Lower lobe of right lung (tissue), 2 donors: ENCODE results near the gene PKDCC. TPM values are rescaled to one million over a fixed set of nuclear protein-coding genes. Genes with fewer than 3 reads are reported as not detected.
A peak's percentile ranks its signal among the peaks of the same experiment; 100 is the strongest.

Source experiments
- ATAC-seq, 2 donors: fragments of 200-7000 bp; cut with Tn5 transposase; one replicate each; pipeline ENCODE4 v1.9.1; 2020 to 2022; ENCODE audit warnings: mild to moderate bottlenecking in 2 of 2, moderate library complexity in 2 of 2
- DNase-seq: peaks from one replicate; pipeline ENCODE4 v3.0.0-alpha.2; 2020
- H3K27ac ChIP-seq: fragments of 200-600 bp; one replicate; pipeline ENCODE4 v1.8.0; 2022
- H3K27me3 ChIP-seq: fragments of 200-600 bp; one replicate; pipeline ENCODE4 v1.8.0; 2022; ENCODE audit warnings: low read depth
- H3K36me3 ChIP-seq: fragments of 200-600 bp; one replicate; pipeline ENCODE4 v1.8.0; 2022; ENCODE audit warnings: mild to moderate bottlenecking
- H3K4me1 ChIP-seq: fragments of 200-600 bp; one replicate; pipeline ENCODE4 v1.8.0; 2022
- H3K4me3 ChIP-seq: fragments of 200-600 bp; one replicate; pipeline ENCODE4 v1.8.0; 2022; ENCODE audit warnings: mild to moderate bottlenecking
- H3K9me3 ChIP-seq: fragments of 200-600 bp; one replicate; pipeline ENCODE4 v1.8.0; 2022
- CTCF ChIP-seq: fragments of 200-600 bp; IDR thresholded peaks from one replicate; pipeline ENCODE4 v1.8.0; 2022; ENCODE audit warnings: antibody characterized with exemption, mild to moderate bottlenecking
- intact Hi-C: fragments of 100-400 bp; cut with DNase I; formaldehyde crosslinking; loops from one replicate; pipeline ENCODE4 v1.11.0; 2022
- total RNA-seq: library from RNA; stranded (reverse); fragmentation: NEBNext Ultra II Directional; extraction: Animal tissue kit (Norgen Biotek cat#: 25700); gene quantifications from one replicate; pipeline ENCODE4 v1.2.1, GENCODE V29; 2021
- donor health status: DM: no; HTN: yes; CAD: no; lungs with severe emphysema.

The PKDCC gene
- total RNA-seq, 1 donor from 2014 or later, result 65.8 TPM

- DNase-seq, result no peak
- H3K36me3 ChIP-seq, result peaks cover 56% of the 10 kb centered on the region
- no peak overlapping the region for H3K4me3 ChIP-seq
- no peaks in the 10 kb centered on the region for H3K27me3 ChIP-seq
- H3K4me1 ChIP-seq, result peaks cover 39% of the 10 kb centered on the region
- no peak for TF ChIP-seq CTCF
- no peaks in the 10 kb centered on the region for H3K9me3 ChIP-seq
- intact Hi-C loops, result no loop called here
- peak overlapping the region; percentile 24 for H3K27ac ChIP-seq
- no peak for ATAC-seq
Observed at GRCh38 chr2:42055573-42056514, 8.0 kb downstream of the PKDCC start.

GRCh38 chr2:42057159-42057901, 9.5 kb downstream of the PKDCC start:
- no peak for ATAC-seq
- H3K4me1 ChIP-seq, result peaks cover 51% of the 10 kb centered on the region
- H3K4me3 ChIP-seq, result no peak overlapping the region
- H3K9me3 ChIP-seq, result no peaks in the 10 kb centered on the region
- no peak overlapping the region for H3K27ac ChIP-seq
- no peaks in the 10 kb centered on the region for H3K27me3 ChIP-seq
- peaks cover 56% of the 10 kb centered on the region for H3K36me3 ChIP-seq
- no peak for DNase-seq
- intact Hi-C loops, result no loop called here
- no peak for TF ChIP-seq CTCF

- peaks cover 56% of the 10 kb centered on the region for H3K36me3 ChIP-seq
- ATAC-seq (no peak), DNase-seq (no peak)
- H3K9me3 ChIP-seq, result no peaks in the 10 kb centered on the region
- no peak for TF ChIP-seq CTCF
- intact Hi-C loops, result no loop called here
- H3K27me3 ChIP-seq, result no peaks in the 10 kb centered on the region
- peaks cover 53% of the 10 kb centered on the region for H3K4me1 ChIP-seq
- no peak overlapping the region for H3K27ac ChIP-seq
- no peak overlapping the region for H3K4me3 ChIP-seq
Observed at GRCh38 chr2:42057902-42058450, 10.2 kb downstream of the PKDCC start.

- Histone ChIP-seq H3K27ac (no peak overlapping the region), H3K27me3 (no peaks in the 10 kb centered on the region), H3K9me3 (no peaks in the 10 kb centered on the region), H3K4me3 (no peak overlapping the region), H3K36me3 (peaks cover 46% of the 10 kb centered on the region), H3K4me1 (peaks cover 45% of the 10 kb centered on the region)
- DNase-seq, result no peak
- TF ChIP-seq CTCF, result no peak
- intact Hi-C loops, result no loop called here
- no peak for ATAC-seq
Observed at GRCh38 chr2:42059261-42059898, 11.6 kb downstream of the PKDCC start.

- Histone ChIP-seq H3K36me3 (peaks cover 40% of the 10 kb centered on the region), H3K27ac (peak overlapping the region; percentile 44), H3K4me3 (no peak overlapping the region), H3K9me3 (no peaks in the 10 kb centered on the region), H3K4me1 (peaks cover 39% of the 10 kb centered on the region), H3K27me3 (no peaks in the 10 kb centered on the region)
- DNase-seq (no peak), ATAC-seq (no peak)
- TF ChIP-seq CTCF, result no peak
- intact Hi-C loops, result no loop called here
Observed at GRCh38 chr2:42060028-42060427, 12.2 kb downstream of the PKDCC start.
